Ovary (tissue), 3 donors: ENCODE results near the gene TMEM169.

Experiments
- EP300 ChIP-seq: sonication (generic); formaldehyde crosslinking; IDR thresholded peaks from one replicate; pipeline ENCODE4 v1.6.1; 2017; ENCODE audit warnings: antibody characterized with exemption
- POLR2A ChIP-seq: fragments of 450-650 bp; IDR thresholded peaks from one replicate; pipeline ENCODE4 v1.6.1; 2017; ENCODE audit warnings: antibody characterized with exemption, mild to moderate bottlenecking, moderate library complexity
- TF ChIP-seq, protein P1 (sequence below), 3 donors: fragments of 450-650 bp in 2 of 3; fragments of 200-600 bp in 1 of 3; IDR thresholded peaks; one replicate each; pipeline versions ENCODE4 v1.5.1 to v1.8.0; 2016 to 2022; ENCODE audit warnings: antibody characterized with exemption in 3 of 3, mild to moderate bottlenecking in 1 of 3
- donor health status: DM: no; HTN: no; CAD: no.

DNA sequence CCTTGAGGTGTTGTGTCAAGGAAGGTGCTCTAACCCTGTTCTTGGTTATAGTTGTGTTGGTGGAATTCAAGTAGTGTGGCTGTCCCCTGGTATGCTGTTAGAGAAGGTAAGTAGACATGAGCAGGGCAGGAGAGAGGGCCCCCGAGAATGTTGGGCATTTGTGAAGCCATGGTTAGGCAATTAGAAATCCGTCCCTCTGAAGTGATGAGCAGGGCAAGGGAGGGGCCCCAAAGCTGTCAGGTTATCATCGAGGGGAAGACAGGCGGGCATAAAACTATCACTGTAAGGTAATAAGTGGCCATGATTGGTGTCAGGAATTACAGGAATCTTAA lies 32.6 kb downstream of the TMEM169 start:
- TF ChIP-seq, protein P1, sequence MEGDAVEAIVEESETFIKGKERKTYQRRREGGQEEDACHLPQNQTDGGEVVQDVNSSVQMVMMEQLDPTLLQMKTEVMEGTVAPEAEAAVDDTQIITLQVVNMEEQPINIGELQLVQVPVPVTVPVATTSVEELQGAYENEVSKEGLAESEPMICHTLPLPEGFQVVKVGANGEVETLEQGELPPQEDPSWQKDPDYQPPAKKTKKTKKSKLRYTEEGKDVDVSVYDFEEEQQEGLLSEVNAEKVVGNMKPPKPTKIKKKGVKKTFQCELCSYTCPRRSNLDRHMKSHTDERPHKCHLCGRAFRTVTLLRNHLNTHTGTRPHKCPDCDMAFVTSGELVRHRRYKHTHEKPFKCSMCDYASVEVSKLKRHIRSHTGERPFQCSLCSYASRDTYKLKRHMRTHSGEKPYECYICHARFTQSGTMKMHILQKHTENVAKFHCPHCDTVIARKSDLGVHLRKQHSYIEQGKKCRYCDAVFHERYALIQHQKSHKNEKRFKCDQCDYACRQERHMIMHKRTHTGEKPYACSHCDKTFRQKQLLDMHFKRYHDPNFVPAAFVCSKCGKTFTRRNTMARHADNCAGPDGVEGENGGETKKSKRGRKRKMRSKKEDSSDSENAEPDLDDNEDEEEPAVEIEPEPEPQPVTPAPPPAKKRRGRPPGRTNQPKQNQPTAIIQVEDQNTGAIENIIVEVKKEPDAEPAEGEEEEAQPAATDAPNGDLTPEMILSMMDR (IDR thresholded peaks at IDR 0.05), result no peak
- TF ChIP-seq POLR2A (no peak), EP300 (no peak)
